Fibroblast of the conjunctiva (primary cell): Measurements from ENCODE around the gene LGR6.
"Not testable (repeated sequence)": the region's sequence is repeated elsewhere in the genome, so short reads cannot be mapped to it uniquely, and the experiment has no call there.

Source experiments
- DNase-seq: peaks from one replicate; pipeline ENCODE4 v3.0.0-alpha.2; 2010; ENCODE audit warnings: low read depth

Gene LGR6

GRCh38 chr1:202240226-202240625, 46.6 kb downstream of the LGR6 start:
- not testable (repeated sequence) for DNase-seq

- DNase-seq = no peak
These were observed 47.4 kb downstream of the LGR6 start for GRCh38 chr1:202240956-202241355.

GRCh38 chr1:202241376-202242079, 47.9 kb downstream of the LGR6 start:
- DNase-seq = no peak

GRCh38 chr1:202242080-202242419, 48.5 kb downstream of the LGR6 start:
- DNase-seq = no peak

- DNase-seq = no peak
These were observed 49.4 kb downstream of the LGR6 start for GRCh38 chr1:202243006-202243405.

GRCh38 chr1:202244841-202245261, 51.3 kb downstream of the LGR6 start:
- no peak for DNase-seq

GRCh38 chr1:202245391-202245790, 51.8 kb downstream of the LGR6 start:
- DNase-seq = no peak

GRCh38 chr1:202247104-202247503, 53.5 kb downstream of the LGR6 start:
- no peak for DNase-seq

- DNase-seq = no peak
These were observed 54.5 kb downstream of the LGR6 start for GRCh38 chr1:202247837-202248795.

GRCh38 chr1:202248861-202249260, 55.3 kb downstream of the LGR6 start:
- DNase-seq = no peak

GRCh38 chr1:202249436-202249835, 55.8 kb downstream of the LGR6 start:
- DNase-seq = no peak

GRCh38 chr1:202249846-202250245, 56.2 kb downstream of the LGR6 start:
- DNase-seq = no peak

- no peak for DNase-seq
These were observed 57.4 kb downstream of the LGR6 start for GRCh38 chr1:202250982-202251381.

GRCh38 chr1:202251424-202252256, 58.0 kb downstream of the LGR6 start:
- DNase-seq = no peak

GRCh38 chr1:202252271-202252670, 58.7 kb downstream of the LGR6 start:
- no peak for DNase-seq

- DNase-seq = no peak
These were observed 61.1 kb downstream of the LGR6 start for GRCh38 chr1:202254454-202255252.

- DNase-seq = no peak
These were observed 61.7 kb downstream of the LGR6 start for GRCh38 chr1:202255343-202255742.

- DNase-seq = no peak
These were observed 66.1 kb downstream of the LGR6 start for GRCh38 chr1:202259705-202260104.

GRCh38 chr1:202261209-202261958, 67.8 kb downstream of the LGR6 start:
- not testable (repeated sequence) for DNase-seq

GRCh38 chr1:202263628-202264027, 70.0 kb downstream of the LGR6 start:
- DNase-seq = no peak

- no peak for DNase-seq
These were observed 70.7 kb downstream of the LGR6 start for GRCh38 chr1:202264300-202264699.
